Uterus (tissue), 2 donors: ENCODE results near the gene OR13A1.
"Not testable (repeated sequence)": the region's sequence is repeated elsewhere in the genome, so short reads cannot be mapped to it uniquely, and the experiment has no call there.

ENCODE experiments used
- POLR2A ChIP-seq, 2 donors: fragments of 450-650 bp; IDR thresholded peaks; one replicate each; pipeline ENCODE4 v1.6.1; 2016; ENCODE audit warnings: antibody characterized with exemption in 2 of 2, mild to moderate bottlenecking in 1 of 2, moderate library complexity in 1 of 2
- TF ChIP-seq, protein P1 (sequence below), 4 experiments: fragments of 200-600 bp in 2 of 4; fragments of 450-650 bp in 2 of 4; sonication (generic) in 2 of 4; IDR thresholded peaks; one replicate each; pipeline ENCODE4 v1.5.1; 2016 to 2019; ENCODE audit warnings: antibody characterized with exemption in 4 of 4, mild to moderate bottlenecking in 2 of 4, moderate library complexity in 1 of 4

GRCh38 chr10:45358961-45359360 is 43.6 kb upstream of the OR13A1 start:
- TF ChIP-seq, protein P1, sequence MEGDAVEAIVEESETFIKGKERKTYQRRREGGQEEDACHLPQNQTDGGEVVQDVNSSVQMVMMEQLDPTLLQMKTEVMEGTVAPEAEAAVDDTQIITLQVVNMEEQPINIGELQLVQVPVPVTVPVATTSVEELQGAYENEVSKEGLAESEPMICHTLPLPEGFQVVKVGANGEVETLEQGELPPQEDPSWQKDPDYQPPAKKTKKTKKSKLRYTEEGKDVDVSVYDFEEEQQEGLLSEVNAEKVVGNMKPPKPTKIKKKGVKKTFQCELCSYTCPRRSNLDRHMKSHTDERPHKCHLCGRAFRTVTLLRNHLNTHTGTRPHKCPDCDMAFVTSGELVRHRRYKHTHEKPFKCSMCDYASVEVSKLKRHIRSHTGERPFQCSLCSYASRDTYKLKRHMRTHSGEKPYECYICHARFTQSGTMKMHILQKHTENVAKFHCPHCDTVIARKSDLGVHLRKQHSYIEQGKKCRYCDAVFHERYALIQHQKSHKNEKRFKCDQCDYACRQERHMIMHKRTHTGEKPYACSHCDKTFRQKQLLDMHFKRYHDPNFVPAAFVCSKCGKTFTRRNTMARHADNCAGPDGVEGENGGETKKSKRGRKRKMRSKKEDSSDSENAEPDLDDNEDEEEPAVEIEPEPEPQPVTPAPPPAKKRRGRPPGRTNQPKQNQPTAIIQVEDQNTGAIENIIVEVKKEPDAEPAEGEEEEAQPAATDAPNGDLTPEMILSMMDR (IDR thresholded peaks at IDR 0.05), result not testable (repeated sequence)
- not testable (repeated sequence) for TF ChIP-seq POLR2A (IDR thresholded peaks at IDR 0.05)
